ENCODE data around the gene NOS3.

- TF ChIP-seq CTCF (IDR thresholded peaks at IDR 0.05) (no peak), POLR2A (IDR thresholded peaks at IDR 0.05) (no peak)
These were observed 24.1 kb downstream of the NOS3 start for GRCh38 chr7:151014950-151015349.

Measured in thyroid gland (tissue), 4 donors.